GM18526 (cell line): ENCODE data around the gene KCNG3.

Source experiments
- POLR2A ChIP-seq: IDR thresholded peaks from 3 replicates; pipeline ENCODE4 v1.6.1; 2011; ENCODE audit not compliant: insufficient read length; ENCODE audit errors: extremely low read depth

KCNG3 gene

GRCh38 chr2:42414648-42415047 is 79.1 kb downstream of the KCNG3 start:
- TF ChIP-seq POLR2A, result no peak

GRCh38 chr2:42414158-42414557 is 79.6 kb downstream of the KCNG3 start:
- no peak for TF ChIP-seq POLR2A

- no peak for TF ChIP-seq POLR2A
These were observed 82.9 kb downstream of the KCNG3 start for GRCh38 chr2:42410742-42411514.

GRCh38 chr2:42408009-42408408 is 85.8 kb downstream of the KCNG3 start:
- TF ChIP-seq POLR2A, result no peak

GRCh38 chr2:42407476-42407875 is 86.3 kb downstream of the KCNG3 start:
- TF ChIP-seq POLR2A, result no peak

GRCh38 chr2:42404676-42405075 is 89.1 kb downstream of the KCNG3 start:
- TF ChIP-seq POLR2A, result no peak

- no peak for TF ChIP-seq POLR2A
These were observed 92.0 kb downstream of the KCNG3 start for GRCh38 chr2:42401773-42402172.

- no peak for TF ChIP-seq POLR2A
These were observed 101.6 kb downstream of the KCNG3 start for GRCh38 chr2:42392191-42392590.
